Glutamatergic neuron (in vitro differentiated cells): ENCODE results near the gene ABCG1. TPM values are rescaled to one million over a fixed set of nuclear protein-coding genes. Genes with fewer than 3 reads are reported as not detected.
A peak's percentile ranks its signal among the peaks of the same experiment; 100 is the strongest.

Experiments used
- DNase-seq: peaks from one replicate; pipeline ENCODE4 v3.0.0; 2022
- H3K27ac Mint-ChIP-seq: one replicate; pipeline ENCODE4 v1.8.0; 2020; ENCODE audit warnings: mild to moderate bottlenecking, mixed read lengths, inconsistent platforms; ENCODE audit not compliant: unreplicated experiment
- H3K27me3 Mint-ChIP-seq: one replicate; pipeline ENCODE4 v1.8.0; 2020; ENCODE audit warnings: mild to moderate bottlenecking, moderate library complexity, mixed read lengths, inconsistent platforms; ENCODE audit not compliant: unreplicated experiment
- H3K36me3 Mint-ChIP-seq: one replicate; pipeline ENCODE4 v1.8.0; 2020; ENCODE audit warnings: mild to moderate bottlenecking, mixed read lengths, inconsistent platforms; ENCODE audit not compliant: unreplicated experiment
- H3K4me1 Mint-ChIP-seq: one replicate; pipeline ENCODE4 v1.8.0; 2020; ENCODE audit warnings: mild to moderate bottlenecking, low read depth, mixed read lengths, inconsistent platforms; ENCODE audit not compliant: unreplicated experiment
- H3K4me3 Mint-ChIP-seq: one replicate; pipeline ENCODE4 v1.8.0; 2020; ENCODE audit warnings: mild to moderate bottlenecking, mixed read lengths, inconsistent platforms; ENCODE audit not compliant: unreplicated experiment
- H3K9me3 Mint-ChIP-seq: one replicate; pipeline ENCODE4 v1.8.0; 2020; ENCODE audit warnings: mild to moderate bottlenecking, moderate library complexity, mixed read lengths, inconsistent platforms; ENCODE audit not compliant: unreplicated experiment
- CTCF ChIP-seq: fragments of 200-600 bp; sonication (generic); IDR thresholded peaks from one replicate; pipeline ENCODE4 v1.5.0; 2021; ENCODE audit not compliant: partially characterized antibody, unreplicated experiment
- total RNA-seq: library from RNA; stranded (reverse); fragmentation: NEBNext Ultra II Directional; extraction: Animal tissue kit (Norgen Biotek cat#: 25700); gene quantifications from one replicate; pipeline ENCODE4 v1.2.1, GENCODE V29; 2021; ENCODE audit not compliant: unreplicated experiment

Gene ABCG1
- total RNA-seq, 1 donor from 2014 or later, result 31.9 TPM

- H3K4me3 Mint-ChIP-seq, result no peak overlapping the region
- H3K4me1 Mint-ChIP-seq, result peaks cover 22% of the 10 kb centered on the region
- peaks cover 6% of the 10 kb centered on the region for H3K9me3 Mint-ChIP-seq
- H3K27ac Mint-ChIP-seq, result no peak overlapping the region
- no peak for TF ChIP-seq CTCF
- H3K27me3 Mint-ChIP-seq, result peaks cover 11% of the 10 kb centered on the region
- no peak for DNase-seq
- H3K36me3 Mint-ChIP-seq, result peaks cover 19% of the 10 kb centered on the region
Measured at GRCh38 chr21:42230636-42231035, 11.7 kb downstream of the ABCG1 start.

- peaks cover 6% of the 10 kb centered on the region for H3K9me3 Mint-ChIP-seq
- H3K36me3 Mint-ChIP-seq, result peaks cover 12% of the 10 kb centered on the region
- H3K4me1 Mint-ChIP-seq, result peaks cover 33% of the 10 kb centered on the region
- no peak for DNase-seq
- H3K27me3 Mint-ChIP-seq, result peaks cover 11% of the 10 kb centered on the region
- TF ChIP-seq CTCF, result no peak
- H3K4me3 Mint-ChIP-seq, result no peak overlapping the region
- no peak overlapping the region for H3K27ac Mint-ChIP-seq
Measured at GRCh38 chr21:42231756-42232155, 12.8 kb downstream of the ABCG1 start.

- Mint-ChIP-seq H3K27me3 (peaks cover 11% of the 10 kb centered on the region), H3K4me1 (peaks cover 35% of the 10 kb centered on the region), H3K27ac (no peak overlapping the region), H3K36me3 (peaks cover 10% of the 10 kb centered on the region), H3K9me3 (peaks cover 6% of the 10 kb centered on the region), H3K4me3 (no peak overlapping the region)
- TF ChIP-seq CTCF, result no peak
- DNase-seq, result no peak
Measured at GRCh38 chr21:42232176-42232825, 13.4 kb downstream of the ABCG1 start.

GRCh38 chr21:42233067-42233961 lies 14.4 kb downstream of the ABCG1 start:
- Mint-ChIP-seq H3K27ac (no peak overlapping the region), H3K4me3 (peak overlapping the region; percentile 55)

More at GRCh38 chr21:42233067-42233961, 14.4 kb downstream of the ABCG1 start:
- peaks cover 7% of the 10 kb centered on the region for H3K27me3 Mint-ChIP-seq
- peaks cover 4% of the 10 kb centered on the region for H3K36me3 Mint-ChIP-seq
- no peak for TF ChIP-seq CTCF
- no peak for DNase-seq
- peaks cover 39% of the 10 kb centered on the region for H3K4me1 Mint-ChIP-seq
- peaks cover 5% of the 10 kb centered on the region for H3K9me3 Mint-ChIP-seq
